HG03457 (cell line): Measurements from ENCODE around the gene LEKR1.

Experiments
- ATAC-seq: cut with Tn5 transposase; IDR thresholded peaks from one replicate; pipeline ENCODE4 v1.9.1; 2021; ENCODE audit warnings: moderate number of reproducible peaks; ENCODE audit not compliant: unreplicated experiment

Gene LEKR1

DNA sequence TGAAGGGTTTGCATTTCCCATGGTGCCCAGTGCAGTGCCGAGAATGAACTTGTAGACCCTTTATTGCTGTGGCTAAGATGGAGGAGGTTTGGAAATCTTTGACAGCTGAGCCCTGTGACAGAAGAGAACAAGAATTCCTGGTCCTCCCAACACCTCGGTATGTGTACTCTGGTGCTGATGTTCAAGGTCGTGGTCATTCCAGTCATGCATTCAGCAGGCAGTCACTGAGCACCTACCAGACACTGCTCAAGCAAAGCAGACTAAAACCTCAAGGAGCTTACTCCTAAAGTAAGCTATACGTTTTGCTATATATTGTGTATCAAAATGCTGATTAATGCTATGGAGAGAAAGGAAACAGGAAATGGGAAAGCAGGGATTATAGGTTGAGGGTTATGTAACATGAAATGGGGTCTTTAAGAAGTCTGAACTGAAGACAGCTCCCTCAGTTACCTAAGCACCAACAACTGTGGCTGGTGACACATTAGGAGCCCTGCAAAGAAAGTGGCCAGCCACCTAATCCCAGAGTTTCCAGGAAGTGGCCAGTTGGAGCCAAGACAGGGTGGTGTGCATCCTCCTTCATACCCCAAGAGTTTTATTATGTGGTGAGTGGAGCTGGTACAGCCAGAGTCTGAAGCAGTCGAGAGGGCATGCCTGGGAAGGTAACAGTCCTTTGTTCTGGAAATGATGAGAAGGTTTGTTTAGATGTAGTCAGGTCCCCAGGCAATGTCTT is 268.8 kb downstream of the LEKR1 start:
- ATAC-seq: no peak
